ENCODE measurements around the gene USP31.

GRCh38 chr16:23048164-23048563 is 101.1 kb downstream of the USP31 start:
- TF ChIP-seq EZH2 (IDR thresholded peaks at IDR 0.05; ENCODE audit: low read depth, low read length, severe bottlenecking) (no peak), RXRA (IDR thresholded peaks at IDR 0.05; ENCODE audit: insufficient read depth, low read depth, low read length) (no peak)
